Left lung (tissue), 10 donors: ENCODE measurements around the gene EGLN3. TPM values are rescaled to one million over a fixed set of nuclear protein-coding genes. Genes with fewer than 3 reads are reported as not detected.

Source experiments
- ATAC-seq: fragments of 200-7000 bp; cut with Tn5 transposase; one replicate; pipeline ENCODE4 v1.9.1; 2020; ENCODE audit warnings: moderate library complexity
- DNase-seq, 4 donors: peaks; one replicate each; pipeline ENCODE4 v3.0.0-alpha.2; 2013 to 2020
- H3K27ac ChIP-seq, 2 donors: fragments of 200-600 bp; sonication (generic) in 1 of 2; one replicate each; pipeline versions ENCODE4 v1.5.0 to v1.8.0; 2020 to 2021
- H3K27me3 ChIP-seq, 2 donors: fragments of 200-600 bp; sonication (generic) in 1 of 2; one replicate each; pipeline versions ENCODE4 v1.5.0 to v1.8.0; 2020 to 2021
- H3K36me3 ChIP-seq, 2 donors: fragments of 200-600 bp; sonication (generic) in 1 of 2; one replicate each; pipeline versions ENCODE4 v1.5.0 to v1.8.0; 2020 to 2021
- H3K4me1 ChIP-seq, 2 donors: fragments of 200-600 bp; one replicate each; pipeline ENCODE4 v1.8.0; 2021
- H3K4me3 ChIP-seq, 2 donors: fragments of 200-600 bp; sonication (generic) in 1 of 2; one replicate each; pipeline versions ENCODE4 v1.5.0 to v1.8.0; 2020 to 2021; ENCODE audit warnings: mild to moderate bottlenecking in 1 of 2
- H3K9me3 ChIP-seq, 2 donors: fragments of 200-600 bp; sonication (generic) in 1 of 2; one replicate each; pipeline versions ENCODE4 v1.5.0 to v1.8.0; 2020 to 2021
- CTCF ChIP-seq, 2 donors: fragments of 200-600 bp; sonication (generic) in 1 of 2; IDR thresholded peaks; one replicate each; pipeline versions ENCODE4 v1.5.0 to v1.8.0; 2021; ENCODE audit warnings: antibody characterized with exemption in 2 of 2
- intact Hi-C, 2 donors: fragments of 100-400 bp; cut with DNase I; formaldehyde crosslinking; loops; one replicate each; pipeline versions ENCODE4 v1.11.2 to v1.14.2; 2022
- polyA plus RNA-seq, 6 donors: library from polyadenylated mRNA; unstranded; fragments of 120-200 nt; gene quantifications; one replicate each; pipeline ENCODE4 v1.2.1, GENCODE V29; 2013; ENCODE audit not compliant: insufficient read length in 6 of 6
- total RNA-seq, 2 donors: library from RNA; stranded (reverse); fragmentation: NEBNext Ultra II Directional; extraction: Animal tissue kit (Norgen Biotek cat#: 25700); gene quantifications; one replicate each; pipeline ENCODE4 v1.2.1, GENCODE V29; 2021
- donor health status: DM: no; HTN: yes; CAD: no.
- donor health status: DM: no; HTN: no; CAD: no.

Gene EGLN3
- total and polyA plus RNA-seq, 8 donors: 1.3 to 99.4 (median 33.9) TPM

GRCh38 chr14:33946679-33947476 lies 4.0 kb downstream of the EGLN3 start:
- Histone ChIP-seq H3K4me1 (peaks cover 0 to 22% of the 10 kb centered on the region in 2 donors), H3K9me3 (no peaks in the 10 kb centered on the region), H3K36me3 (no peaks in the 10 kb centered on the region), H3K27me3 (peaks cover 8 to 53% of the 10 kb centered on the region in 2 donors), H3K4me3 (no peak overlapping the region), H3K27ac (peak overlapping the region in 1 of 2 donors; percentile 8)
- DNase-seq: no peak
- TF ChIP-seq CTCF (IDR thresholded peaks at IDR 0.05): no peak
- ATAC-seq: no peak
- intact Hi-C loops: no loop called here

GRCh38 chr14:33945210-33946088 lies 5.4 kb downstream of the EGLN3 start:
- no peak for ATAC-seq
- H3K27ac ChIP-seq: no peak overlapping the region
- intact Hi-C loops: no loop called here
- peaks cover 5 to 39% of the 10 kb centered on the region in 2 donors for H3K27me3 ChIP-seq
- H3K36me3 ChIP-seq: no peaks in the 10 kb centered on the region
- H3K9me3 ChIP-seq: no peaks in the 10 kb centered on the region
- H3K4me3 ChIP-seq: no peak overlapping the region
- peaks cover 0 to 9% of the 10 kb centered on the region in 2 donors for H3K4me1 ChIP-seq
- no peak for DNase-seq
- no peak for TF ChIP-seq CTCF (IDR thresholded peaks at IDR 0.05)

- H3K27ac ChIP-seq: no peak overlapping the region
- DNase-seq (no peak), ATAC-seq (no peak)
- peaks cover 0 to 17% of the 10 kb centered on the region in 2 donors for H3K27me3 ChIP-seq
- intact Hi-C loops: no loop called here
- H3K9me3 ChIP-seq: no peaks in the 10 kb centered on the region
- peaks cover 0 to 5% of the 10 kb centered on the region in 2 donors for H3K4me1 ChIP-seq
- TF ChIP-seq CTCF (IDR thresholded peaks at IDR 0.05): no peak
- no peak overlapping the region for H3K4me3 ChIP-seq
- H3K36me3 ChIP-seq: no peaks in the 10 kb centered on the region
Measured at GRCh38 chr14:33943096-33943883, 7.6 kb downstream of the EGLN3 start.

- Histone ChIP-seq H3K4me1 (peaks cover 0 to 5% of the 10 kb centered on the region in 2 donors), H3K27ac (no peak overlapping the region), H3K4me3 (no peak overlapping the region), H3K9me3 (no peaks in the 10 kb centered on the region), H3K36me3 (no peaks in the 10 kb centered on the region), H3K27me3 (peaks cover 0 to 7% of the 10 kb centered on the region in 2 donors)
- DNase-seq (no peak), ATAC-seq (no peak)
- no peak for TF ChIP-seq CTCF (IDR thresholded peaks at IDR 0.05)
- intact Hi-C loops: no loop called here
Measured at GRCh38 chr14:33941718-33942117, 9.2 kb downstream of the EGLN3 start.
